K562 (cell line): ENCODE measurements around the gene FAM53B. TPM values are rescaled to one million over a fixed set of nuclear protein-coding genes. Genes with fewer than 3 reads are reported as not detected.

Experiments used
- ATAC-seq: fragments of 200-7000 bp; cut with Tn5 transposase; 3 replicates; pipeline ENCODE4 v1.9.1; 2020; ENCODE audit warnings: moderate library complexity
- BruUV-seq: library from RNA; stranded (reverse); fragments of 400-500 nt; replicated peaks from 2 replicates; lab custom pipeline; 2021; lab: Mats Ljungman, UMichigan
- CTCF ChIA-PET: fragments of 300-600 bp; formaldehyde crosslinking; extraction: SDS; loops from one replicate; lab custom pipeline; 2021; ENCODE audit warnings: low intra/inter-chr PET ratio; lab: Yijun Ruan, JAX
- POLR2A ChIA-PET: fragments of 300-600, 350-650 bp; sonication (Branson Sonifier 250); formaldehyde crosslinking; extraction: SDS; loops from one replicate; lab custom pipeline; 2021; ENCODE audit warnings: antibody characterized with exemption, inconsistent platforms; lab: Yijun Ruan, JAX
- DNase-seq, 4 experiments: peaks; one replicate each; pipeline versions ENCODE4 v3.0.0 to v3.0.0-alpha.2; 2011 to 2018; ENCODE audit warnings: low spot score in 3 of 4, mixed read lengths in 3 of 4; ENCODE audit errors: extremely low read depth in 1 of 4
- FAIRE-seq: peaks from 2 replicates; lab custom pipeline; 2011; peaks lifted over from hg19 to GRCh38; lab: Jason Lieb, UNC
- H2AFZ ChIP-seq: 2 replicates; pipeline ENCODE4 v1.6.0; 2011; ENCODE audit warnings: low read depth, low read length, control low read depth, inconsistent platforms
- H3K27ac ChIP-seq: fragments of 200-600 bp; 3 replicates; pipeline ENCODE4 v1.8.0; 2011; ENCODE audit warnings: low read depth, mild to moderate bottlenecking, control low read depth, inconsistent platforms, low read length, moderate library complexity, mixed read lengths; ENCODE audit errors: extremely low read depth
- H3K27me3 ChIP-seq, 2 experiments: fragments of 300-600 bp in 1 of 2; 2 replicates in 1 of 2; 3 replicates in 1 of 2; pipeline versions ENCODE4 v1.6.0 to v1.8.0; 2011; ENCODE audit warnings: inconsistent platforms in 2 of 2, low read length in 2 of 2, mild to moderate bottlenecking in 1 of 2, mixed read lengths in 1 of 2, moderate library complexity in 1 of 2; ENCODE audit not compliant: control insufficient read depth in 2 of 2, insufficient read depth in 2 of 2
- H3K36me3 ChIP-seq: fragments of 300-600 bp; 3 replicates; pipeline ENCODE4 v1.8.0; 2011; ENCODE audit warnings: mild to moderate bottlenecking, low read length, inconsistent platforms; ENCODE audit not compliant: control insufficient read depth, insufficient read depth
- H3K4me1 ChIP-seq, 2 experiments: fragments of 200-600 bp in 1 of 2; replicated peaks in 1 of 2; 2 replicates in 1 of 2; 3 replicates in 1 of 2; pipeline versions ENCODE4 v1.5.1 to v1.8.0; 2011; ENCODE audit warnings: inconsistent platforms in 2 of 2, low read length in 2 of 2, mild to moderate bottlenecking in 1 of 2, mixed read lengths in 1 of 2, moderate library complexity in 1 of 2; ENCODE audit not compliant: control insufficient read depth in 2 of 2, insufficient read depth in 2 of 2
- H3K4me2 ChIP-seq: 2 replicates; pipeline ENCODE4 v1.6.1; 2011; ENCODE audit warnings: low read length, control low read depth, inconsistent platforms, mixed read lengths; ENCODE audit not compliant: insufficient read depth
- H3K4me3 ChIP-seq: fragments of 200-600 bp; sonication (generic), shearing (Covaris generic); 2 replicates; pipeline ENCODE4 v1.5.1; 2016; ENCODE audit warnings: control low read depth, inconsistent platforms
- H3K79me2 ChIP-seq: fragments of 200-600 bp; 3 replicates; pipeline ENCODE4 v1.8.0; 2011; ENCODE audit warnings: low read length, inconsistent platforms; ENCODE audit not compliant: control insufficient read depth, insufficient read depth
- H3K9ac ChIP-seq, 2 experiments: 2 replicates each; pipeline versions ENCODE4 v1.6.0 to v1.6.1; 2011; ENCODE audit warnings: low read depth in 2 of 2, low read length in 2 of 2, control low read depth in 1 of 2, inconsistent platforms in 1 of 2, mild to moderate bottlenecking in 1 of 2, mixed read lengths in 1 of 2; ENCODE audit not compliant: insufficient read depth in 1 of 2
- H3K9me1 ChIP-seq: one replicate; pipeline ENCODE4 v1.6.0; 2011; ENCODE audit warnings: inconsistent platforms, mild to moderate bottlenecking, low read length, moderate library complexity; ENCODE audit not compliant: control insufficient read depth, insufficient read depth
- H3K9me3 ChIP-seq: replicated peaks from 2 replicates; pipeline ENCODE4 v1.5.1; 2011; ENCODE audit warnings: low read depth, low read length, inconsistent platforms; ENCODE audit not compliant: control insufficient read depth, insufficient read depth
- H4K20me1 ChIP-seq: replicated peaks from 2 replicates; pipeline ENCODE4 v1.6.1; 2011; ENCODE audit warnings: low read length, inconsistent platforms, mixed read lengths; ENCODE audit not compliant: control insufficient read depth, insufficient read depth
- CBX5 ChIP-seq: IDR thresholded peaks from 2 replicates; pipeline ENCODE4 v1.6.1; 2014; ENCODE audit warnings: low read depth, borderline replicate concordance
- CHD1 ChIP-seq: fragments of 200-600 bp; sonication (generic); IDR thresholded peaks from one replicate; pipeline ENCODE4 v1.6.1; 2012; ENCODE audit warnings: mild to moderate bottlenecking, moderate library complexity, low read length, inconsistent platforms
- KDM1A ChIP-seq, 2 experiments: fragments of 450-650 bp; IDR thresholded peaks; 2 replicates each; pipeline ENCODE4 v1.6.1; 2016; ENCODE audit warnings: mild to moderate bottlenecking in 2 of 2
- KLF16 ChIP-seq: IDR thresholded peaks from 2 replicates; pipeline ENCODE4 v1.6.1; 2016; ENCODE audit warnings: antibody characterized with exemption
- MEIS2 ChIP-seq: fragments of 450-650 bp; IDR thresholded peaks from 2 replicates; pipeline ENCODE4 v1.6.1; 2014; ENCODE audit warnings: mild to moderate bottlenecking; ENCODE audit not compliant: partially characterized antibody
- POLR2AphosphoS5 ChIP-seq: IDR thresholded peaks from 2 replicates; pipeline ENCODE4 v1.6.1; 2011; ENCODE audit warnings: mild to moderate bottlenecking, low read depth, low read length, moderate library complexity; ENCODE audit not compliant: control insufficient read depth, insufficient read depth
- POLR3G ChIP-seq: IDR thresholded peaks from 2 replicates; pipeline ENCODE4 v1.6.1; 2011; ENCODE audit not compliant: insufficient read length, insufficient replicate concordance; ENCODE audit errors: extremely low read depth
- RHOXF2B ChIP-seq: fragments of 250-450 bp; sonication (Bioruptor Pico); conservative IDR thresholded peaks from 2 replicates; pipeline ENCODE4 v1.5.1; 2021
- SIN3B ChIP-seq: fragments of 450-650 bp; IDR thresholded peaks from 2 replicates; pipeline ENCODE4 v1.6.1; 2017; ENCODE audit warnings: low read depth, mild to moderate bottlenecking, moderate library complexity
- SOX6 ChIP-seq: fragments of 450-650 bp; IDR thresholded peaks from 2 replicates; pipeline ENCODE4 v1.6.1; 2014; ENCODE audit warnings: mild to moderate bottlenecking
- SP2 ChIP-seq: IDR thresholded peaks from 2 replicates; pipeline ENCODE4 v1.6.1; 2011; ENCODE audit warnings: mild to moderate bottlenecking, low read depth, low read length, moderate library complexity; ENCODE audit not compliant: poor library complexity, severe bottlenecking; ENCODE audit errors: extremely low read depth
- TFE3 ChIP-seq: fragments of 450-650 bp; formaldehyde crosslinking; IDR thresholded peaks from 2 replicates; pipeline ENCODE4 v1.4.0; 2020; ENCODE audit warnings: mild to moderate bottlenecking, mixed read lengths
- ZC3H4 ChIP-seq: sonication (generic); formaldehyde crosslinking; IDR thresholded peaks from 2 replicates; pipeline ENCODE4 v1.9.0; 2021; ENCODE audit warnings: missing genetic modification reagents, borderline replicate concordance
- ZKSCAN1 ChIP-seq: fragments of 150-350 bp; IDR thresholded peaks from 2 replicates; pipeline ENCODE4 v1.6.1; 2016; ENCODE audit warnings: low read depth, low read length
- ZNF384 ChIP-seq: IDR thresholded peaks from 2 replicates; pipeline ENCODE4 v1.6.1; 2012; ENCODE audit warnings: low read depth, low read length, improper control_type of control experiment
- WGBS: fragments of 100-300 bp; shearing (Covaris generic); methylation state at CpG from one replicate; pipeline ENCODE4 v1.1.6; 2016; ENCODE audit warnings: low coverage, mixed read lengths; ENCODE audit not compliant: insufficient coverage; ENCODE audit errors: missing lambda C conversion rate; 5-methylcytosine and 5-hydroxymethylcytosine counted together
- in situ Hi-C: fragments of 300-500 bp; cut with MboI; formaldehyde crosslinking; loops from 4 replicates; pipeline ENCODE4 v1.15.0; 2018; ENCODE audit warnings: inconsistent platforms, mixed read lengths
- intact Hi-C: fragments of 100-400 bp; cut with micrococcal nuclease; formaldehyde crosslinking; loops from 2 replicates; pipeline ENCODE4 v1.14.2; 2022
- polyA plus RNA-seq, 8 experiments: library from polyadenylated mRNA; depleted of rRNA in 4 of 8; stranded (reverse) in 5 of 8; unstranded in 3 of 8; fragments of >200 nt; fragmentation: Nextera tagmentation in 2 of 8; fragmentation: Illumina TruSeq in 1 of 8; extraction: Ambion mirVana in 2 of 8; extraction: Trizol in 1 of 8; gene quantifications; 2 replicates each; pipeline versions ENCODE4 v1.2.1 to v1.2.3, GENCODE V29; 2011 to 2014; ENCODE audit warnings: inconsistent platforms in 1 of 8, missing spikeins in 1 of 8
- total RNA-seq, 7 experiments: library from RNA; depleted of rRNA in 6 of 7; stranded (reverse); fragments of >200 nt in 6 of 7; fragmentation: Illumina TruSeq in 2 of 7; extraction: Trizol in 2 of 7; gene quantifications; 2 replicates each; pipeline versions ENCODE4 v1.2.1 to v1.2.3, GENCODE V29; 2011 to 2021; ENCODE audit warnings: low replicate concordance in 1 of 7

Gene FAM53B
- total and polyA plus RNA-seq, 9 of the 15 experiments (the other 6 are each of a cell fraction or from before 2014, with no cell fraction given), result 0.03 to 16.5 (median 5.0) TPM

GRCh38 chr10:124756156-124756903 lies 12.2 kb upstream of the FAM53B start:
- intact Hi-C loops (no loop called here), in situ Hi-C loops (no loop called here)
- CTCF ChIA-PET, result no interaction called here
- POLR2A ChIA-PET, result interaction anchor here (0.6 to 3.2 kb wide), 6 partner anchors 10 to 154 kb away, joined by 3 to 10 read pairs (median 4); no protein-coding TSS in a partner anchor
- Histone ChIP-seq H3K79me2 (no peaks in the 10 kb centered on the region; the same call in 2 of the 3 replicates), H2AFZ (no peak overlapping the region), H3K9me1 (no peaks in the 10 kb centered on the region), H3K4me3 (no peak overlapping the region), H3K27ac (no peak overlapping the region), H3K9me3 (no peaks in the 10 kb centered on the region), H3K27me3 (no peaks in the 10 kb centered on the region), H3K36me3 (peaks cover 70% of the 10 kb centered on the region), H3K4me1 (no peaks in the 10 kb centered on the region), H3K9ac (no peak overlapping the region), H3K4me2 (no peak overlapping the region), H4K20me1 (no peaks in the 10 kb centered on the region)
- 99% methylated on average over 5 of the region's 5 CpGs for whole genome bisulfite sequencing
- FAIRE-seq (no peak), ATAC-seq (no peak), DNase-seq (no peak)
- TF ChIP-seq KLF16 (no peak), POLR3G (no peak), ZNF384 (no peak)
- no TSS peak for BruUV-seq

- no peak overlapping the region for H2AFZ ChIP-seq
- H4K20me1 ChIP-seq, result no peaks in the 10 kb centered on the region
- H3K4me2 ChIP-seq, result no peak overlapping the region
- DNase-seq, result no peak
- H3K9ac ChIP-seq, result no peak overlapping the region
- H3K27ac ChIP-seq, result no peak overlapping the region
- H3K9me3 ChIP-seq, result no peaks in the 10 kb centered on the region
- peaks cover 63% of the 10 kb centered on the region for H3K36me3 ChIP-seq
- no peak overlapping the region for H3K4me3 ChIP-seq
- in situ Hi-C loops (no loop called here), intact Hi-C loops (no loop called here)
- no peaks in the 10 kb centered on the region for H3K9me1 ChIP-seq
- ATAC-seq, result no peak
- CTCF ChIA-PET, result no interaction called here
- POLR2A ChIA-PET, result interaction anchor here (1.6 kb wide), 1 partner anchor 11 kb away, joined by 3 read pairs; no protein-coding TSS in a partner anchor
- H3K4me1 ChIP-seq, result no peaks in the 10 kb centered on the region
- H3K27me3 ChIP-seq, result no peaks in the 10 kb centered on the region
- H3K79me2 ChIP-seq, result no peaks in the 10 kb centered on the region; the same call in 2 of the 3 replicates
- FAIRE-seq, result no peak
- WGBS, result 60% methylated on average over 1 of the region's 2 CpGs
- BruUV-seq, result no TSS peak
- TF ChIP-seq KDM1A (IDR thresholded peaks at IDR 0.05), result no peak
- TF ChIP-seq RHOXF2B (CRISPR knock-in tag), result no peak
- TF ChIP-seq POLR2AphosphoS5, result no peak
- TF ChIP-seq SIN3B, result no peak
- TF ChIP-seq CHD1, result no peak
- no peak for TF ChIP-seq ZKSCAN1
- no peak for TF ChIP-seq TFE3 (CRISPR knock-in tag)
- no peak for TF ChIP-seq MEIS2
- no peak for TF ChIP-seq SOX6
- TF ChIP-seq ZC3H4, result no peak
- no peak for TF ChIP-seq SP2
- TF ChIP-seq CBX5, result no peak
These were observed 11.4 kb upstream of the FAM53B start for GRCh38 chr10:124755581-124755980.
